MM.1S (cell line): ENCODE measurements around the gene LRRC8B.

ENCODE experiments used
- CTCF ChIP-seq: fragments of 300-600 bp; sonication (generic); IDR thresholded peaks from 2 replicates; pipeline ENCODE4 v1.5.1; 2016; ENCODE audit warnings: antibody characterized with exemption, low read length, mixed read lengths
- EZH2 ChIP-seq: fragments of 300-600 bp; sonication (generic); optimal IDR thresholded peaks from 2 replicates; pipeline ENCODE3; 2017; ENCODE audit warnings: low read depth, mild to moderate bottlenecking, antibody characterized with exemption, low read length, mixed read lengths
- EZH2phosphoT487 ChIP-seq: fragments of 300-600 bp; sonication (generic); IDR thresholded peaks from 2 replicates; pipeline ENCODE4 v1.6.1; 2018; ENCODE audit warnings: antibody characterized with exemption, low read length

GRCh38 chr1:89587729-89588161 lies 63.1 kb downstream of the LRRC8B start:
- TF ChIP-seq EZH2phosphoT487, result no peak
- no peak for TF ChIP-seq CTCF
- no peak for TF ChIP-seq EZH2
